Pancreas (tissue), 10 donors: ENCODE measurements around the gene VSIG10L. TPM values are rescaled to one million over a fixed set of nuclear protein-coding genes. Genes with fewer than 3 reads are reported as not detected.

Source experiments
- ATAC-seq, 4 donors: fragments of 200-7000 bp; cut with Tn5 transposase; one replicate each; pipeline versions ENCODE4 v1.8.0 to v1.9.1; 2020; ENCODE audit warnings: mild to moderate bottlenecking in 4 of 4, moderate library complexity in 4 of 4
- DNase-seq, 6 donors: peaks; one replicate each; pipeline ENCODE4 v3.0.0-alpha.2; 2020
- FAIRE-seq: peaks from 2 replicates; lab custom pipeline; 2012; peaks lifted over from hg19 to GRCh38; lab: Jason Lieb, UNC
- H3K27ac ChIP-seq, 4 donors: fragments of 200-600 bp; sonication (generic); 1 replicate in 3 of 4; 2 replicates in 1 of 4; pipeline versions ENCODE4 v1.5.0 to v1.8.0; 2020
- H3K27me3 ChIP-seq, 4 donors: fragments of 200-600 bp; one replicate each; pipeline ENCODE4 v1.8.0; 2021
- H3K36me3 ChIP-seq, 3 donors: fragments of 200-600 bp; sonication (generic) in 1 of 3; one replicate each; pipeline versions ENCODE4 v1.5.0 to v1.8.0; 2020 to 2021
- H3K4me1 ChIP-seq, 3 donors: fragments of 200-600 bp; one replicate each; pipeline ENCODE4 v1.8.0; 2021
- H3K4me3 ChIP-seq, 4 donors: fragments of 200-600 bp; sonication (generic) in 2 of 4; one replicate each; pipeline versions ENCODE4 v1.5.0 to v1.8.0; 2020 to 2021
- H3K9me3 ChIP-seq, 4 donors: fragments of 200-600 bp; one replicate each; pipeline ENCODE4 v1.8.0; 2021
- CTCF ChIP-seq, 4 donors: fragments of 200-600 bp; sonication (generic) in 3 of 4; IDR thresholded peaks; one replicate each; pipeline versions ENCODE4 v1.5.0 to v1.8.0; 2021; ENCODE audit warnings: antibody characterized with exemption in 4 of 4
- WGBS, 2 donors: extraction: QIAGEN DNeasy Blood & Tissue Kit; methylation state at CpG; one replicate each; pipeline ENCODE4 v1.1.7; 2013; 5-methylcytosine and 5-hydroxymethylcytosine counted together
- intact Hi-C, 3 donors: fragments of 100-400 bp; cut with DNase I; formaldehyde crosslinking; loops; one replicate each; pipeline versions ENCODE4 v1.11.1 to v1.14.2; 2022
- polyA plus RNA-seq, 2 donors: library from polyadenylated mRNA; stranded (reverse); fragments of 200-250 nt; gene quantifications; one replicate each; pipeline ENCODE4 v1.2.3, GENCODE V29; 2013
- total RNA-seq, 6 donors: library from RNA; stranded (reverse); fragmentation: NEBNext Ultra II Directional in 4 of 6; extraction: Animal tissue kit (Norgen Biotek cat#: 25700) in 4 of 6; gene quantifications; one replicate each; pipeline versions ENCODE4 v1.2.1 to v1.2.4, GENCODE V29; 2021 to 2023
- donor health status: healthy with polysubstance abuse.
- donor health status: DM: no; HTN: no; CAD: no; lungs with moderate emphysema.
- donor health status: DM: no; HTN: no; CAD: no.
- donor health status: control.
- donor health status: control.
- donor health status: Bipolar disorder and iron deficiency.
- donor health status: DM: yes; HTN: yes; CAD: no.
- donor health status: DM: no; HTN: no; CAD: no.
- donor health status: DM: no; HTN: no; CAD: no.
- donor health status: DM: yes; HTN: yes; CAD: no.

Gene VSIG10L
- total and polyA plus RNA-seq, 8 donors = 0.16 to 1.1 (median 0.37) TPM; not detected in 1

GRCh38 chr19:51293571-51294210 is 48.2 kb downstream of the VSIG10L start:
- DNase-seq = no peak
- Histone ChIP-seq H3K9me3 (no peaks in the 10 kb centered on the region), H3K4me3 (no peak overlapping the region), H3K36me3 (no peaks in the 10 kb centered on the region), H3K27me3 (peaks cover 0 to 4% (median 0%) of the 10 kb centered on the region in 4 donors), H3K27ac (no peak overlapping the region), H3K4me1 (no peaks in the 10 kb centered on the region)
- WGBS, 2 donors = 47 to 56% methylated on average over 13 to 14 of the region's 14 CpGs
- intact Hi-C loops = no loop called here
- FAIRE-seq = no peak
- ATAC-seq = no peak
- no peak for TF ChIP-seq CTCF (IDR thresholded peaks at IDR 0.05)

DNA sequence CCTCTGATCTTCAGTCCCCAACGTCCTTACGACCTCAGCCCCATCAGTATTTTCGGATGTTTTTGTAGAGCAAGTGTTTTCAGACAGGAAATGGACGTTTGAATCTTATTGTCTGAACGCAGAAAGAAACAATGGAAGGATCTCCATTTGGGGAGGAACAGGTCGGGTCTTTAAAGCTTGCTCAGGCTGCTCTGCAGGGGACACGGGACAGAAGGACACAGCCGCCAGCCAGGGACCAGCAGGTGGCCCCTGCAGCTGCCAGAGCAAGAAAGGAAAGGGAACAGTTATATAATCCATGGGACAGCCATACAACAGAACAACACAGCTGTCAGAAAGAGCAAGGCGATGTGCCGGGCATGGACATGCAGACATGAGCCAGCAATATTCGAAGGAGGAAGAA is 49.0 kb downstream of the VSIG10L start:
- Histone ChIP-seq H3K27ac (no peak overlapping the region), H3K4me1 (no peaks in the 10 kb centered on the region), H3K36me3 (no peaks in the 10 kb centered on the region), H3K4me3 (no peak overlapping the region), H3K9me3 (no peaks in the 10 kb centered on the region), H3K27me3 (peaks cover 0 to 4% (median 0%) of the 10 kb centered on the region in 4 donors)
- DNase-seq = no peak
- no peak for FAIRE-seq
- intact Hi-C loops = no loop called here
- TF ChIP-seq CTCF (IDR thresholded peaks at IDR 0.05) = no peak
- WGBS, 2 donors = 24 to 25% methylated on average over 11 of the region's 11 CpGs
- ATAC-seq = no peak

- Histone ChIP-seq H3K4me3 (no peak overlapping the region), H3K36me3 (no peaks in the 10 kb centered on the region), H3K9me3 (no peaks in the 10 kb centered on the region), H3K27me3 (peaks cover 0 to 4% (median 0%) of the 10 kb centered on the region in 4 donors), H3K4me1 (no peaks in the 10 kb centered on the region), H3K27ac (no peak overlapping the region)
- no peak for TF ChIP-seq CTCF (IDR thresholded peaks at IDR 0.05)
- 52 to 60% methylated on average over 1 of the region's 1 CpG for WGBS, 2 donors
- intact Hi-C loops = no loop called here
- ATAC-seq = no peak
- FAIRE-seq = no peak
- no peak for DNase-seq
These were observed 52.3 kb downstream of the VSIG10L start for GRCh38 chr19:51289635-51290034.

GRCh38 chr19:51285682-51286081 is 56.3 kb downstream of the VSIG10L start:
- no peak for ATAC-seq
- Histone ChIP-seq H3K36me3 (no peaks in the 10 kb centered on the region), H3K4me1 (no peaks in the 10 kb centered on the region), H3K4me3 (no peak overlapping the region), H3K27ac (no peak overlapping the region), H3K9me3 (no peaks in the 10 kb centered on the region), H3K27me3 (peaks cover 0 to 4% (median 0%) of the 10 kb centered on the region in 4 donors)
- TF ChIP-seq CTCF (IDR thresholded peaks at IDR 0.05) = no peak
- WGBS, 2 donors = 34 to 64% methylated on average over 3 of the region's 3 CpGs
- no peak for DNase-seq
- no peak for FAIRE-seq
- intact Hi-C loops = no loop called here

DNA sequence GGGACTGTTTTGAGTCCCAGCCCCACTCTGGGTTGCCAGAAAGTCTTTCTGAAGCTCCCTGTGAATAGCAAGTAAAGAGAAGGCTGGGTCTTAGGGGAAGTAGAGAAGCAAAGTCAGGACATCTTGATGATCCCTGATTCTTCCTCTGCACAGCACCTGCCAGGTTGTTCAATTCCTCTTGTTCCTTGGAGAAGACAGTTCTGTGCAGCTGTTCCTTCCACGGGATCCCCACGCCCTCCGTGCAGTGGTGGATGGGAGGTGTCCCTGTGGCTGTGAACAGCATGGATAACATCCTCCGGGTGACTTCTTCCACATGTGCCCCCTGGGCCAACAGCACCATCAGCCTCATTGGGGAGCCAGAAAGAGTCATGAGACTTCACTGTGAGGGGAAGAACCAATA is 59.6 kb downstream of the VSIG10L start:
- TF ChIP-seq CTCF (IDR thresholded peaks at IDR 0.05) = no peak
- WGBS, 2 donors = 48 to 52% methylated on average over 4 of the region's 4 CpGs
- intact Hi-C loops = no loop called here
- FAIRE-seq (no peak), DNase-seq (no peak), ATAC-seq (no peak)
- Histone ChIP-seq H3K27ac (no peak overlapping the region), H3K36me3 (no peaks in the 10 kb centered on the region), H3K9me3 (no peaks in the 10 kb centered on the region), H3K4me1 (no peaks in the 10 kb centered on the region), H3K4me3 (no peak overlapping the region), H3K27me3 (no peaks in the 10 kb centered on the region)
